ENCODE measurements around the gene GPRC5D.

GPRC5D gene

GRCh38 chr12:12945591-12945990 lies 6.4 kb downstream of the GPRC5D start:
- H3K9ac ChIP-seq, result no peak overlapping the region
- no peak overlapping the region for H3K4me3 ChIP-seq (IDR thresholded peaks at IDR 0.05; ENCODE audit: insufficient read depth, low read depth, low read length)
- H3K27ac ChIP-seq, result no peak overlapping the region
- no peaks in the 10 kb centered on the region for H4K20me1 ChIP-seq (ENCODE audit: insufficient read depth)
- H3K4me1 ChIP-seq (ENCODE audit: low read depth, poor library complexity, severe bottlenecking), result no peaks in the 10 kb centered on the region
- H3K4me2 ChIP-seq, result no peak overlapping the region
- H2AFZ ChIP-seq (ENCODE audit: low read depth), result no peak overlapping the region
- H3K79me2 ChIP-seq (ENCODE audit: insufficient read depth, low read depth), result no peaks in the 10 kb centered on the region
- no peaks in the 10 kb centered on the region for H3K27me3 ChIP-seq (ENCODE audit: insufficient read depth, low read depth)
- no peaks in the 10 kb centered on the region for H3K36me3 ChIP-seq (ENCODE audit: insufficient read depth)
- no peak for TF ChIP-seq CTCF (conservative IDR thresholded peaks at IDR 0.05; ENCODE audit: low read depth, low read length)

- Histone ChIP-seq H3K27ac (no peak overlapping the region), H3K36me3 (ENCODE audit: insufficient read depth) (no peaks in the 10 kb centered on the region), H3K79me2 (ENCODE audit: insufficient read depth, low read depth) (no peaks in the 10 kb centered on the region), H3K27me3 (ENCODE audit: insufficient read depth, low read depth) (no peaks in the 10 kb centered on the region), H2AFZ (ENCODE audit: low read depth) (no peak overlapping the region), H3K4me1 (ENCODE audit: low read depth, poor library complexity, severe bottlenecking) (no peaks in the 10 kb centered on the region), H4K20me1 (ENCODE audit: insufficient read depth) (no peaks in the 10 kb centered on the region), H3K4me2 (no peak overlapping the region), H3K4me3 (IDR thresholded peaks at IDR 0.05; ENCODE audit: insufficient read depth, low read depth, low read length) (no peak overlapping the region), H3K9ac (no peak overlapping the region)
- no peak for TF ChIP-seq CTCF (conservative IDR thresholded peaks at IDR 0.05; ENCODE audit: low read depth, low read length)
Measured at GRCh38 chr12:12943586-12944260, 8.2 kb downstream of the GPRC5D start.

GRCh38 chr12:12941450-12942350 lies 10.3 kb downstream of the GPRC5D start:
- Histone ChIP-seq H3K36me3 (ENCODE audit: insufficient read depth) (no peaks in the 10 kb centered on the region), H3K4me2 (no peak overlapping the region), H3K79me2 (ENCODE audit: insufficient read depth, low read depth) (no peaks in the 10 kb centered on the region), H3K27me3 (ENCODE audit: insufficient read depth, low read depth) (no peaks in the 10 kb centered on the region), H4K20me1 (ENCODE audit: insufficient read depth) (no peaks in the 10 kb centered on the region), H3K4me1 (ENCODE audit: low read depth, poor library complexity, severe bottlenecking) (no peaks in the 10 kb centered on the region), H3K9ac (no peak overlapping the region), H2AFZ (ENCODE audit: low read depth) (no peak overlapping the region), H3K4me3 (IDR thresholded peaks at IDR 0.05; ENCODE audit: insufficient read depth, low read depth, low read length) (no peak overlapping the region), H3K27ac (no peak overlapping the region)
- no peak for TF ChIP-seq CTCF (conservative IDR thresholded peaks at IDR 0.05; ENCODE audit: low read depth, low read length)

GRCh38 chr12:12939888-12940287 lies 12.1 kb downstream of the GPRC5D start:
- Histone ChIP-seq H3K79me2 (ENCODE audit: insufficient read depth, low read depth) (no peaks in the 10 kb centered on the region), H3K36me3 (ENCODE audit: insufficient read depth) (no peaks in the 10 kb centered on the region), H3K4me1 (ENCODE audit: low read depth, poor library complexity, severe bottlenecking) (no peaks in the 10 kb centered on the region), H4K20me1 (ENCODE audit: insufficient read depth) (no peaks in the 10 kb centered on the region), H3K4me3 (IDR thresholded peaks at IDR 0.05; ENCODE audit: insufficient read depth, low read depth, low read length) (no peak overlapping the region), H3K4me2 (no peak overlapping the region), H3K27me3 (ENCODE audit: insufficient read depth, low read depth) (no peaks in the 10 kb centered on the region), H2AFZ (ENCODE audit: low read depth) (no peak overlapping the region), H3K27ac (no peak overlapping the region), H3K9ac (no peak overlapping the region)
- no peak for TF ChIP-seq CTCF (conservative IDR thresholded peaks at IDR 0.05; ENCODE audit: low read depth, low read length)

All from KMS-11 (cell line).